ENCODE measurements around the gene USP20.

GRCh38 chr9:129888293-129889121 is 53.2 kb downstream of the USP20 start:
- TF ChIP-seq CTCF (IDR thresholded peaks at IDR 0.05 in 2 of 3, conservative IDR thresholded peaks at IDR 0.05 in 1 of 3; ENCODE audit: borderline replicate concordance in 1 of 3, insufficient read depth in 1 of 3, low read depth in 2 of 3, low read length in 2 of 3): no peak
- TF ChIP-seq ZFX (IDR thresholded peaks at IDR 0.05): no peak
- no peak for TF ChIP-seq EZH2phosphoT487 (IDR thresholded peaks at IDR 0.05; ENCODE audit: borderline replicate concordance)
- no peak for TF ChIP-seq ZNF274 (IDR thresholded peaks at IDR 0.05; ENCODE audit: low read depth, low read length)
- no peak for TF ChIP-seq JUND (IDR thresholded peaks at IDR 0.05)
- no peak for TF ChIP-seq EZH2 (IDR thresholded peaks at IDR 0.05)
- TF ChIP-seq YY1 (IDR thresholded peaks at IDR 0.05; ENCODE audit: extremely low read depth, insufficient replicate concordance, low read depth, low read length): no peak
- TF ChIP-seq REST (IDR thresholded peaks at IDR 0.05; ENCODE audit: low read depth): no peak
- no peak for TF ChIP-seq ZBTB33 (IDR thresholded peaks at IDR 0.05; ENCODE audit: extremely low read depth, insufficient replicate concordance, low read length)
- no peak for TF ChIP-seq MAX (IDR thresholded peaks at IDR 0.05)
- TF ChIP-seq SIN3A (IDR thresholded peaks at IDR 0.05; ENCODE audit: low read depth): no peak

Measured in HCT116 (cell line).